Liver (tissue), 9 donors: Measurements from ENCODE around the gene C1QTNF3. TPM values are rescaled to one million over a fixed set of nuclear protein-coding genes. Genes with fewer than 3 reads are reported as not detected.
A peak's percentile ranks its signal among the peaks of the same experiment; 100 is the strongest.
"Not testable (repeated sequence)": the region's sequence is repeated elsewhere in the genome, so short reads cannot be mapped to it uniquely, and the experiment has no call there.

Source experiments
- DNase-seq: peaks from one replicate; pipeline ENCODE4 v3.0.0-alpha.2; 2017; ENCODE audit warnings: low spot score
- H3K27ac ChIP-seq, 2 donors: one replicate each; pipeline ENCODE4 v1.7.0; 2013; ENCODE audit warnings: inconsistent platforms in 2 of 2, low read length in 2 of 2, control low read depth in 1 of 2, low read depth in 1 of 2, mild to moderate bottlenecking in 1 of 2
- H3K27me3 ChIP-seq, 4 donors: one replicate each; pipeline versions ENCODE4 v1.6.1 to v1.7.0; 2013; ENCODE audit warnings: low read length in 3 of 4, inconsistent platforms in 1 of 4, mild to moderate bottlenecking in 1 of 4, moderate library complexity in 1 of 4; ENCODE audit not compliant: control insufficient read depth in 4 of 4, insufficient read depth in 4 of 4
- H3K36me3 ChIP-seq, 4 donors: one replicate each; pipeline versions ENCODE4 v1.6.1 to v1.7.0; 2013; ENCODE audit warnings: low read length in 3 of 4, mild to moderate bottlenecking in 3 of 4, low read depth in 1 of 4, moderate library complexity in 1 of 4; ENCODE audit not compliant: control insufficient read depth in 4 of 4, insufficient read depth in 3 of 4
- H3K4me1 ChIP-seq, 4 donors: one replicate each; pipeline versions ENCODE4 v1.6.1 to v1.7.0; 2013; ENCODE audit warnings: low read length in 3 of 4, mild to moderate bottlenecking in 3 of 4, moderate library complexity in 1 of 4; ENCODE audit not compliant: control insufficient read depth in 4 of 4, insufficient read depth in 4 of 4
- H3K4me3 ChIP-seq, 3 donors: one replicate each; pipeline versions ENCODE4 v1.6.1 to v1.7.0; 2013; ENCODE audit warnings: low read length in 3 of 3, control low read depth in 1 of 3, low read depth in 1 of 3, mild to moderate bottlenecking in 1 of 3
- H3K9ac ChIP-seq, 2 donors: one replicate each; pipeline ENCODE4 v1.7.0; 2013; ENCODE audit warnings: low read length in 2 of 2, mild to moderate bottlenecking in 2 of 2, moderate library complexity in 2 of 2, control low read depth in 1 of 2, low read depth in 1 of 2
- H3K9me3 ChIP-seq, 4 donors: one replicate each; pipeline versions ENCODE4 v1.6.1 to v1.7.0; 2013; ENCODE audit warnings: low read length in 3 of 4; ENCODE audit not compliant: control insufficient read depth in 4 of 4
- EGR1 ChIP-seq, 2 donors: IDR thresholded peaks; 2 replicates each; pipeline ENCODE4 v1.6.1; 2016 to 2018; ENCODE audit warnings: antibody characterized with exemption in 2 of 2, low read depth in 2 of 2
- FOXA1 ChIP-seq: IDR thresholded peaks from 2 replicates; pipeline ENCODE4 v1.6.1; 2016; ENCODE audit warnings: antibody characterized with exemption
- FOXA2 ChIP-seq: IDR thresholded peaks from 2 replicates; pipeline ENCODE4 v1.6.1; 2016; ENCODE audit warnings: antibody characterized with exemption
- GABPA ChIP-seq, 2 donors: IDR thresholded peaks in 1 of 2; conservative IDR thresholded peaks in 1 of 2; 2 replicates each; pipeline ENCODE4 v1.6.1; 2016; ENCODE audit warnings: antibody characterized with exemption in 2 of 2, mild to moderate bottlenecking in 1 of 2, moderate library complexity in 1 of 2
- HNF4A ChIP-seq, 2 donors: conservative IDR thresholded peaks; 2 replicates each; pipeline ENCODE4 v1.6.1; 2016; ENCODE audit warnings: antibody characterized with exemption in 2 of 2, mild to moderate bottlenecking in 2 of 2
- HNF4G ChIP-seq: IDR thresholded peaks from 2 replicates; pipeline ENCODE4 v1.6.1; 2016; ENCODE audit warnings: antibody characterized with exemption
- JUND ChIP-seq, 2 donors: IDR thresholded peaks; 2 replicates each; pipeline ENCODE4 v1.6.1; 2016; ENCODE audit warnings: antibody characterized with exemption in 2 of 2
- NR2F2 ChIP-seq: IDR thresholded peaks from 2 replicates; pipeline ENCODE4 v1.6.1; 2016; ENCODE audit warnings: antibody characterized with exemption
- RAD21 ChIP-seq, 2 donors: IDR thresholded peaks; 2 replicates each; pipeline ENCODE4 v1.6.1; 2016; ENCODE audit warnings: antibody characterized with exemption in 2 of 2, mild to moderate bottlenecking in 2 of 2
- RXRA ChIP-seq, 2 donors: IDR thresholded peaks; 2 replicates each; pipeline ENCODE4 v1.6.1; 2017 to 2018; ENCODE audit warnings: antibody characterized with exemption in 2 of 2, mild to moderate bottlenecking in 1 of 2
- SP1 ChIP-seq: IDR thresholded peaks from 2 replicates; pipeline ENCODE4 v1.6.1; 2018; ENCODE audit warnings: antibody characterized with exemption, mild to moderate bottlenecking
- TAF1 ChIP-seq: conservative IDR thresholded peaks from 2 replicates; pipeline ENCODE4 v1.6.1; 2016; ENCODE audit warnings: antibody characterized with exemption, mild to moderate bottlenecking
- WGBS: extraction: QIAGEN DNeasy Blood & Tissue Kit; methylation state at CpG from one replicate; pipeline ENCODE4 v1.1.7; 2013; 5-methylcytosine and 5-hydroxymethylcytosine counted together
- polyA plus RNA-seq, 2 donors: library from polyadenylated mRNA; stranded (reverse) in 1 of 2; unstranded in 1 of 2; fragments of 200-250 nt in 1 of 2; fragments of >200 nt in 1 of 2; fragmentation: Nextera tagmentation in 1 of 2; extraction: Ambion mirVana in 1 of 2; gene quantifications; one replicate each; pipeline versions ENCODE4 v1.2.1 to v1.2.3, GENCODE V29; 2013 to 2015
- total RNA-seq, 2 donors: library from RNA; depleted of rRNA; stranded (reverse); fragments of >200 nt; gene quantifications; one replicate each; pipeline ENCODE4 v1.2.3, GENCODE V29; 2014
- TF ChIP-seq, protein P1 (sequence below): fragments of 150-350 bp; IDR thresholded peaks from 2 replicates; pipeline ENCODE4 v1.5.1; 2017; ENCODE audit warnings: improper control_type of control experiment, low read depth, low read length; ENCODE audit not compliant: missing input control
- TF ChIP-seq, protein P2 (sequence below): IDR thresholded peaks from 2 replicates; pipeline ENCODE4 v1.6.1; 2016; ENCODE audit warnings: antibody characterized with exemption
- TF ChIP-seq, protein P3 (sequence below): IDR thresholded peaks from 2 replicates; pipeline ENCODE4 v1.6.1; 2016; ENCODE audit warnings: antibody characterized with exemption
- TF ChIP-seq, protein P4 (sequence below): IDR thresholded peaks from 2 replicates; pipeline ENCODE4 v1.6.1; 2016; ENCODE audit warnings: antibody characterized with exemption, mild to moderate bottlenecking
- donor health status: healthy.
- donor health status: healthy.
- donor health status: healthy.
- donor health status: healthy.
- donor health status: healthy.

C1QTNF3 gene
- total and polyA plus RNA-seq, 4 donors = 0.81 to 6.2 (median 2.5) TPM

DNA sequence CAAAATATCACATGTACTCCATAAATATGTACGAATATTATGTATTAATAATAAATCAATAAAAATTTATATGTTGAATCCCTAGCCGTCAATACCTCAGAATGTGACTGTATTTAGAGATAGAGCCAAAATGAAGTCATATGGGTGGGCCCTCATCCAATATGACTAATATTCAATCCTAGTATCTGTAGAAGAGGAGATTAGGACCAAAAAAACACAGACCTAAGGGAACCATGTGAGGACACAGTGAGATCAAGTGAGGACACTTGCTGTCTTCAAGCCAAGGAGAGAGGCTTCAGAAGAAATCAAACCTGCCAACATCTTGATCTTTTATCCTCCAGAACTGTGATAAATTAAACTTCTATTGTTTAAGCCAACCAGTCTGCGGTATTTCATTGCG lies 31.5 kb downstream of the C1QTNF3 start:
- Histone ChIP-seq H3K4me1 (peaks cover 0 to 47% (median 37%) of the 10 kb centered on the region in 4 donors), H3K27me3 (no peaks in the 10 kb centered on the region), H3K9ac (no peak overlapping the region), H3K9me3 (no peaks in the 10 kb centered on the region), H3K4me3 (no peak overlapping the region), H3K36me3 (no peaks in the 10 kb centered on the region), H3K27ac (no peak overlapping the region)
- 92% methylated on average over 4 of the region's 4 CpGs for WGBS
- no peak for TF ChIP-seq GABPA (IDR thresholded peaks at IDR 0.05 in 1 of 2, conservative IDR thresholded peaks at IDR 0.05 in 1 of 2)
- no peak for TF ChIP-seq SP1
- TF ChIP-seq FOXA1 = no peak
- TF ChIP-seq HNF4A (conservative IDR thresholded peaks at IDR 0.05) = no peak
- TF ChIP-seq EGR1 (IDR thresholded peaks at IDR 0.05; ENCODE audit: low read depth in 2 of 2) = no peak
- TF ChIP-seq FOXA2 = no peak
- TF ChIP-seq, protein P1, sequence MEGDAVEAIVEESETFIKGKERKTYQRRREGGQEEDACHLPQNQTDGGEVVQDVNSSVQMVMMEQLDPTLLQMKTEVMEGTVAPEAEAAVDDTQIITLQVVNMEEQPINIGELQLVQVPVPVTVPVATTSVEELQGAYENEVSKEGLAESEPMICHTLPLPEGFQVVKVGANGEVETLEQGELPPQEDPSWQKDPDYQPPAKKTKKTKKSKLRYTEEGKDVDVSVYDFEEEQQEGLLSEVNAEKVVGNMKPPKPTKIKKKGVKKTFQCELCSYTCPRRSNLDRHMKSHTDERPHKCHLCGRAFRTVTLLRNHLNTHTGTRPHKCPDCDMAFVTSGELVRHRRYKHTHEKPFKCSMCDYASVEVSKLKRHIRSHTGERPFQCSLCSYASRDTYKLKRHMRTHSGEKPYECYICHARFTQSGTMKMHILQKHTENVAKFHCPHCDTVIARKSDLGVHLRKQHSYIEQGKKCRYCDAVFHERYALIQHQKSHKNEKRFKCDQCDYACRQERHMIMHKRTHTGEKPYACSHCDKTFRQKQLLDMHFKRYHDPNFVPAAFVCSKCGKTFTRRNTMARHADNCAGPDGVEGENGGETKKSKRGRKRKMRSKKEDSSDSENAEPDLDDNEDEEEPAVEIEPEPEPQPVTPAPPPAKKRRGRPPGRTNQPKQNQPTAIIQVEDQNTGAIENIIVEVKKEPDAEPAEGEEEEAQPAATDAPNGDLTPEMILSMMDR = no peak
- TF ChIP-seq RAD21 (IDR thresholded peaks at IDR 0.05) = no peak
- no peak for DNase-seq

DNA sequence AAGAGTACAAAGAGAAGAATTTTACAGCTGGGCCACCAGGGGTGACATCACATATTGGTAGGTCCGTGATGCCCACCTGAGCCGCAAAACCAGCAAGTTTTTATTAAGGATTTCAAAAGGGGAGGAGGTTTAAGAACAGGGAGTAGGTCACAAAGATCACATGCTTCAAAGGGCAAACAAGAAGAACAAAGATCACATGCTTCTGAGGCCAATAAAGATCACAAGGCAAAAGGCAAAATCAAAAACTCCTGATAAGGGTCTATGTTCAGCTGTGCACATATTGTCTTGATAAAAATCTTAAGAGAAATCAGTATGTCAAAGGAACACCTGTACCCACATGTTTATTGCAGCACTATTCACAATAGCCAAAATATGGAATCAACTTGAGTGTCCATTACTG lies 32.9 kb downstream of the C1QTNF3 start:
- H3K9ac ChIP-seq, H3K9me3 ChIP-seq, H3K4me3 ChIP-seq, H3K27me3 ChIP-seq, H3K36me3 ChIP-seq, DNase-seq: not testable (repeated sequence)
- H3K27ac ChIP-seq = peak overlapping the region in 1 of 2 donors; percentile 10
- peaks cover 0 to 56% (median 46%) of the 10 kb centered on the region in 4 donors for H3K4me1 ChIP-seq
- WGBS = 36% methylated on average over 2 of the region's 2 CpGs
- TF ChIP-seq, protein P2, sequence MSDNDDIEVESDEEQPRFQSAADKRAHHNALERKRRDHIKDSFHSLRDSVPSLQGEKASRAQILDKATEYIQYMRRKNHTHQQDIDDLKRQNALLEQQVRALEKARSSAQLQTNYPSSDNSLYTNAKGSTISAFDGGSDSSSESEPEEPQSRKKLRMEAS = peak; percentile 7
- TF ChIP-seq RXRA (IDR thresholded peaks at IDR 0.05) (peak; percentile 19 to 49), HNF4A (conservative IDR thresholded peaks at IDR 0.05) (peak; percentile 35 to 61)

DNA sequence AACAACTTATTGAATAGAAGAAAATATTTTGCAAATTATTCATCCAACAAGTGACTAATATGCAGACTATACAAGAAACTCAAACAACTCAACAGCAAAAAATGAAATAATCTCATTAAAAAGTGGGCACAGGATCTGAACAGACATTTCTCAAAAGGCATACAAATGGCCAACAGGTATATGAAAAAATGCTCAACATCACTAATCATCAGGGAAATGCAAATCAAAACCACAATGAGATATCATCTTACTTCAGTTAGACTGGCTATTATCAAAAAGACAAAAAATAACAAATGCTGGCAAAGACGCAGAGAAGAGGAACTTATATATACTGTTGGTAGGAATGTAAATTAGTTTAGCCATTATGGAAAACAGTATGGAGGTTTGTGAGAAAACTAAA lies 33.4 kb downstream of the C1QTNF3 start:
- no peak for DNase-seq
- no peak for TF ChIP-seq HNF4A (conservative IDR thresholded peaks at IDR 0.05)
- no peak for TF ChIP-seq FOXA2
- TF ChIP-seq JUND (IDR thresholded peaks at IDR 0.05) = no peak
- no peak for TF ChIP-seq RAD21 (IDR thresholded peaks at IDR 0.05)
- no peak for TF ChIP-seq TAF1
- no peak for TF ChIP-seq NR2F2
- TF ChIP-seq, protein P3, sequence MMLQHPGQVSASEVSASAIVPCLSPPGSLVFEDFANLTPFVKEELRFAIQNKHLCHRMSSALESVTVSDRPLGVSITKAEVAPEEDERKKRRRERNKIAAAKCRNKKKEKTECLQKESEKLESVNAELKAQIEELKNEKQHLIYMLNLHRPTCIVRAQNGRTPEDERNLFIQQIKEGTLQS = no peak
- TF ChIP-seq, protein P1 = no peak
- TF ChIP-seq, protein P4, sequence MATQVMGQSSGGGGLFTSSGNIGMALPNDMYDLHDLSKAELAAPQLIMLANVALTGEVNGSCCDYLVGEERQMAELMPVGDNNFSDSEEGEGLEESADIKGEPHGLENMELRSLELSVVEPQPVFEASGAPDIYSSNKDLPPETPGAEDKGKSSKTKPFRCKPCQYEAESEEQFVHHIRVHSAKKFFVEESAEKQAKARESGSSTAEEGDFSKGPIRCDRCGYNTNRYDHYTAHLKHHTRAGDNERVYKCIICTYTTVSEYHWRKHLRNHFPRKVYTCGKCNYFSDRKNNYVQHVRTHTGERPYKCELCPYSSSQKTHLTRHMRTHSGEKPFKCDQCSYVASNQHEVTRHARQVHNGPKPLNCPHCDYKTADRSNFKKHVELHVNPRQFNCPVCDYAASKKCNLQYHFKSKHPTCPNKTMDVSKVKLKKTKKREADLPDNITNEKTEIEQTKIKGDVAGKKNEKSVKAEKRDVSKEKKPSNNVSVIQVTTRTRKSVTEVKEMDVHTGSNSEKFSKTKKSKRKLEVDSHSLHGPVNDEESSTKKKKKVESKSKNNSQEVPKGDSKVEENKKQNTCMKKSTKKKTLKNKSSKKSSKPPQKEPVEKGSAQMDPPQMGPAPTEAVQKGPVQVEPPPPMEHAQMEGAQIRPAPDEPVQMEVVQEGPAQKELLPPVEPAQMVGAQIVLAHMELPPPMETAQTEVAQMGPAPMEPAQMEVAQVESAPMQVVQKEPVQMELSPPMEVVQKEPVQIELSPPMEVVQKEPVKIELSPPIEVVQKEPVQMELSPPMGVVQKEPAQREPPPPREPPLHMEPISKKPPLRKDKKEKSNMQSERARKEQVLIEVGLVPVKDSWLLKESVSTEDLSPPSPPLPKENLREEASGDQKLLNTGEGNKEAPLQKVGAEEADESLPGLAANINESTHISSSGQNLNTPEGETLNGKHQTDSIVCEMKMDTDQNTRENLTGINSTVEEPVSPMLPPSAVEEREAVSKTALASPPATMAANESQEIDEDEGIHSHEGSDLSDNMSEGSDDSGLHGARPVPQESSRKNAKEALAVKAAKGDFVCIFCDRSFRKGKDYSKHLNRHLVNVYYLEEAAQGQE = no peak
- TF ChIP-seq HNF4G = no peak
- no peak for TF ChIP-seq EGR1 (IDR thresholded peaks at IDR 0.05; ENCODE audit: low read depth in 2 of 2)
- TF ChIP-seq RXRA (IDR thresholded peaks at IDR 0.05) = no peak
- TF ChIP-seq FOXA1 = no peak
- TF ChIP-seq GABPA (IDR thresholded peaks at IDR 0.05 in 1 of 2, conservative IDR thresholded peaks at IDR 0.05 in 1 of 2) = no peak
- TF ChIP-seq, protein P2 = no peak
- H3K4me3 ChIP-seq = no peak overlapping the region
- no peak overlapping the region for H3K27ac ChIP-seq
- WGBS = 79% methylated on average over 1 of the region's 1 CpG
- no peak overlapping the region for H3K9ac ChIP-seq
- H3K9me3 ChIP-seq = no peaks in the 10 kb centered on the region
- H3K27me3 ChIP-seq = no peaks in the 10 kb centered on the region
- H3K4me1 ChIP-seq = peaks cover 0 to 59% (median 46%) of the 10 kb centered on the region in 4 donors
- no peaks in the 10 kb centered on the region for H3K36me3 ChIP-seq
